ENCODE data around the gene RELB. TPM values are rescaled to one million over a fixed set of nuclear protein-coding genes. Genes with fewer than 3 reads are reported as not detected.

The RELB gene
- total RNA-seq, 4 donors from 2014 or later, result 1.4 to 16.5 (median 10.6) TPM

DNA sequence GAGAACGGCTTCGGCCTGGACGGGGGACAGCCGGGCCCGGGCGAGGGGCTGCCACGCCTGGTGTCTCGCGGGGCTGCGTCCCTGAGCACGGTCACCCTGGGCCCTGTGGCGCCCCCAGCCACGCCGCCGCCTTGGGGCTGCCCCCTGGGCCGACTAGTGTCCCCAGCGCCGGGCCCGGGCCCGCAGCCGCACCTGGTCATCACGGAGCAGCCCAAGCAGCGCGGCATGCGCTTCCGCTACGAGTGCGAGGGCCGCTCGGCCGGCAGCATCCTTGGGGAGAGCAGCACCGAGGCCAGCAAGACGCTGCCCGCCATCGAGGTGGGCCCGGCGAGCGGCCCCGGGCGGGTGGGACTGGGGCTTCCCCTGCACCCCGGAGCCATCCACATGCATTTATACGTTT is 10.7 kb downstream of the RELB start:
- H3K27me3 ChIP-seq, result no peaks in the 10 kb centered on the region
- H3K4me3 ChIP-seq, result no peak overlapping the region
- no peak for DNase-seq (ENCODE audit: low spot score in 2 of 2)
- TF ChIP-seq, protein P1, sequence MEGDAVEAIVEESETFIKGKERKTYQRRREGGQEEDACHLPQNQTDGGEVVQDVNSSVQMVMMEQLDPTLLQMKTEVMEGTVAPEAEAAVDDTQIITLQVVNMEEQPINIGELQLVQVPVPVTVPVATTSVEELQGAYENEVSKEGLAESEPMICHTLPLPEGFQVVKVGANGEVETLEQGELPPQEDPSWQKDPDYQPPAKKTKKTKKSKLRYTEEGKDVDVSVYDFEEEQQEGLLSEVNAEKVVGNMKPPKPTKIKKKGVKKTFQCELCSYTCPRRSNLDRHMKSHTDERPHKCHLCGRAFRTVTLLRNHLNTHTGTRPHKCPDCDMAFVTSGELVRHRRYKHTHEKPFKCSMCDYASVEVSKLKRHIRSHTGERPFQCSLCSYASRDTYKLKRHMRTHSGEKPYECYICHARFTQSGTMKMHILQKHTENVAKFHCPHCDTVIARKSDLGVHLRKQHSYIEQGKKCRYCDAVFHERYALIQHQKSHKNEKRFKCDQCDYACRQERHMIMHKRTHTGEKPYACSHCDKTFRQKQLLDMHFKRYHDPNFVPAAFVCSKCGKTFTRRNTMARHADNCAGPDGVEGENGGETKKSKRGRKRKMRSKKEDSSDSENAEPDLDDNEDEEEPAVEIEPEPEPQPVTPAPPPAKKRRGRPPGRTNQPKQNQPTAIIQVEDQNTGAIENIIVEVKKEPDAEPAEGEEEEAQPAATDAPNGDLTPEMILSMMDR (IDR thresholded peaks at IDR 0.05), result no peak
- no peak for TF ChIP-seq POLR2A (IDR thresholded peaks at IDR 0.05)
- no peak for TF ChIP-seq POLR2AphosphoS5 (IDR thresholded peaks at IDR 0.05)
- no peak for TF ChIP-seq EP300 (IDR thresholded peaks at IDR 0.05)
- H3K4me1 ChIP-seq, result peaks cover under 1% of the 10 kb centered on the region
- H3K36me3 ChIP-seq, result peaks cover 33% of the 10 kb centered on the region
- no peaks in the 10 kb centered on the region for H3K9me3 ChIP-seq
- WGBS, result 87% methylated on average over 16 of the region's 42 CpGs
- H3K27ac ChIP-seq, result no peak overlapping the region

DNA sequence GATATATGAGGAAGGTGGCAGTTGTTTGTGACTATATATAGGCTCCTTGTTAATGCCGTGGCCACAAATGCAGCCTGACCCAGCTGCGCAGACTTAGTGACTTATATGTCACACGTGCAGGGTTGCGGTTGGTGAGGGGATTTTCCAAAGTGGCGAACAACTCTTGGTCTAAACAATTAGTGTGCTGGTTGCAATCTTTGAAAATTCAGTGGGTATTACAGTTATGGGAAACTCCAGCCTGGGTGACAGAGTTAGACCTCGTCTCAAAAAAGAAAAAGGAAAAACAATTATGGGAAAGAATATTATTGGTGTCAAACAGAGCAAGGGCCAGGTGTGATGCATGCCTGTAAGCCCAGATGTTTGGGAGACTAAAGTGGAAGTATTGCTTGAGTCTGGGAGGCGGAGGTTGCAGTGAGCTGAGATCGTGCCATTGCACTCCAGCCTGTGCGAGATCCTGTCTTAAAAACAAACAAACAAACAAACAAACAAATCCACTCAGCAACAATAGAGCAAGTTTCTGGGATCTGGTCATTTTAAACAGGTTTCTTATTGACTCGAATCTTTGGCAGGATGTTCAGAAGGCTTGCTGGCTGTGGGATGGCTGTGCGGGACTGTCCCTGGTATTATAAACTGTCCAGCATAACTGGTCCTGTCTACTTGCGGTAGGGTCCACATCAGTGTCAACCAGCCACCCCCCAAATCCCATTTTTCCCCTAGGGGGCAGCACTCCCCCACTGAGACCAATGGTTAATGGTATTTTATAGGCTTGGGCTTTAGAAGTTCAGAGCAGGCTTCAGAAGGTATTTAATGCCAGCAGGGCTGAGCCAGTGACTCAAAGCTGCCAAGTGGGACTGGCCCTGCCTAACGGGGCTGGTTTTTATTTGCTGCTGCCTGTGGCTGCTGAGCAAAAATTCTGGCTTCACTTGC is 15.4 kb downstream of the RELB start:
- Histone ChIP-seq H3K4me3 (no peak overlapping the region), H3K4me1 (peaks cover 3% of the 10 kb centered on the region), H3K36me3 (peaks cover 37% of the 10 kb centered on the region), H3K9me3 (no peaks in the 10 kb centered on the region), H3K27ac (no peak overlapping the region), H3K27me3 (no peaks in the 10 kb centered on the region)
- WGBS, result 55% methylated on average over 13 of the region's 13 CpGs
- peak in 1 of 2 donors; percentile 82 for DNase-seq (ENCODE audit: low spot score in 2 of 2)
- TF ChIP-seq, protein P1 (IDR thresholded peaks at IDR 0.05), result peak; percentile 25 to 50
- TF ChIP-seq POLR2A (IDR thresholded peaks at IDR 0.05), result no peak

DNA sequence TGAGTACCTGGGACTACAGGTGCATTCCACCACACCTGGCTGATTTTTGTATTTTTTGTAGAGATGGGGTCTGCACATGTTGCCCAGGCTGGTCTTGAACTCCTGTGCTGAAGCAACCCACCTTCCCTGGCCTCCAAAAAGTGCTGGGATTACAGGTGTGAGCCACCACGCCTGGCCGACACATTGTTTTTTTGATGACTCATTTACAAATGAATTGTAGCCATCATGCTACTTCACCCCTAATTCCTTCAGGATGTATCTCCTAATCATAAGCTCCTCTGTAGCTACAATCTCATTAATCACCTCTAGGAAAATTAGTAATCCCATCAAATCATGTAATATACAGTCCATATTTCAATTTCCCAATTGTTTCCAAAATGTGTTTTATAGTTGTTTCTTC is 17.9 kb downstream of the RELB start:
- TF ChIP-seq POLR2AphosphoS5 (IDR thresholded peaks at IDR 0.05) (no peak), EP300 (IDR thresholded peaks at IDR 0.05) (no peak), POLR2A (IDR thresholded peaks at IDR 0.05) (no peak)
- TF ChIP-seq, protein P1 (IDR thresholded peaks at IDR 0.05), result no peak
- DNase-seq (ENCODE audit: low spot score in 2 of 2), result no peak
- H3K4me1 ChIP-seq, result peaks cover 3% of the 10 kb centered on the region
- no peaks in the 10 kb centered on the region for H3K27me3 ChIP-seq
- H3K4me3 ChIP-seq, result no peak overlapping the region
- no peaks in the 10 kb centered on the region for H3K9me3 ChIP-seq
- WGBS, result 89% methylated on average over 2 of the region's 2 CpGs
- H3K36me3 ChIP-seq, result peaks cover 18% of the 10 kb centered on the region
- H3K27ac ChIP-seq, result no peak overlapping the region

DNA sequence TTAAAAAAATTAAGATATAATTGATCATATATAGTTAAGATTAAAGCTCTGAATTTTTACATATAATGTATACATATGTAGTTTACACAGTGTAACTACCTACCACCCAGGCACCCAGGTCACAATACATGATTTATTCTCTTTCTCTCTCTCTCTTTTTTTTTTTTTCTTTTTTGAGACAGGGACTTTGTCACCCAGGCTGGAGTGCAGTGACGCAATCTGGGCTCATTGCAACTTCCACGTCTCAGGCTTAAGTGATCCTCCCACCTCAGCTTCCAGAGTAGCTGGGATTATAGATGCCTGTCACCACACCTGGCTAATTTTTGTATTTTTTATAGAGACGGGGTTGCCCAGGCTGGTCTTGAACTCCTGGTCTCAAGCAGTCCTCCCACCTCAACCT is 18.8 kb downstream of the RELB start:
- no peak overlapping the region for H3K27ac ChIP-seq
- DNase-seq (ENCODE audit: low spot score in 2 of 2), result no peak
- no peaks in the 10 kb centered on the region for H3K27me3 ChIP-seq
- H3K36me3 ChIP-seq, result peaks cover 12% of the 10 kb centered on the region
- H3K9me3 ChIP-seq, result no peaks in the 10 kb centered on the region
- H3K4me1 ChIP-seq, result peaks cover 3% of the 10 kb centered on the region
- H3K4me3 ChIP-seq, result no peak overlapping the region
- TF ChIP-seq POLR2A (IDR thresholded peaks at IDR 0.05) (no peak), POLR2AphosphoS5 (IDR thresholded peaks at IDR 0.05) (no peak), EP300 (IDR thresholded peaks at IDR 0.05) (no peak)
- TF ChIP-seq, protein P1 (IDR thresholded peaks at IDR 0.05), result no peak
- WGBS, result 92% methylated on average over 3 of the region's 3 CpGs

DNA sequence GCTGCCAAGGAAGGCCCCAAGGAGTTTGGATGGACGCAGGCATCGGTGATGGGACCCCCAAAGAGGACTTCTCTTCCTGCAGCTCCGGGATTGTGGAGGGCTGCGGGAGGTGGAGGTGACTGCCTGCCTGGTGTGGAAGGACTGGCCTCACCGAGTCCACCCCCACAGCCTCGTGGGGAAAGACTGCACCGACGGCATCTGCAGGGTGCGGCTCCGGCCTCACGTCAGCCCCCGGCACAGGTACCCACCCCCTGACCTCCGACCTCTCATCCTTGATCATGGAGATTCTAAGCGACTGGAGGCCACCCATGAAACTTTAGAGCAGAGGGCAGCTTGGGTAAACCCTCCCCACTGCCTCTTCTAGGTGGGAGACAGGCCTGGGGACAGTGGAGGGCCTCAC is 20.7 kb downstream of the RELB start:
- no peak for DNase-seq (ENCODE audit: low spot score in 2 of 2)
- Histone ChIP-seq H3K9me3 (no peaks in the 10 kb centered on the region), H3K27me3 (no peaks in the 10 kb centered on the region), H3K4me1 (peaks cover 3% of the 10 kb centered on the region), H3K4me3 (no peak overlapping the region), H3K36me3 (peaks cover 27% of the 10 kb centered on the region), H3K27ac (no peak overlapping the region)
- 83% methylated on average over 13 of the region's 14 CpGs for WGBS
- TF ChIP-seq POLR2AphosphoS5 (IDR thresholded peaks at IDR 0.05) (no peak), POLR2A (IDR thresholded peaks at IDR 0.05) (no peak), EP300 (IDR thresholded peaks at IDR 0.05) (no peak)
- TF ChIP-seq, protein P1 (IDR thresholded peaks at IDR 0.05), result no peak

Measured in suprapubic skin (tissue), 4 donors.